ENCODE measurements around the gene PAH.

The PAH gene

DNA sequence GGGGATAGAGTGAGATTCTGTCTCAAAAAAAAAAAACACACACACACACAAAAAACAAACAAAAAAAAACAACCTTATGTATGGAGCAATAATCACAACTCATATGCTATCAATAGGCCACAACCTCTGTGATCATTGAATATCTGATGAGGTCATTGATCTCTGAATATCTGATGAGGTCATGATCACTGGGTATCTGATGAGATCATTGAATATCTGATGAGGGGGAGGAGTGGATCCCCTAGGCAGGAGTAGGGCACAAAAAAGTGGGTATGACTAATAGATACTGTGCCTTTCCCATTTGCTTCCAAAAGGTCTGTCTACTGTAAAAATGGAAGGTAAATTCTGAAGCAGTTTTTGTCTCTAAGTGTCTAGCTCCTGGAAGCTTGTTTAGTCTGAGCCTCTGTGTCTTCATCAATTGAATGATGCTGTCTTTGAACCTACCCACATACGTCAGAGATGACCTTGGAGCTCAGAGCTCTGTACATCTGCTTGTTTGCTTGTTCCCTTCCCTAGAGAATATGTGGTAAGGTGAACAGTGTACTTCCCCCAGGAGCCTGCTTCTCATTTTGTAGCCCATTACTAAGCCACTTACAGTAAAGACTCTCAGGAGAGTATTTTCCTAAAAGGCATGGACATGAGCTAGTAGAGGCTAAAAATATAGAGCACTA, 13.6 kb downstream of the PAH start:
- Histone ChIP-seq H3K9me3 (ENCODE audit: control insufficient read depth, insufficient read depth, low read depth, low read length) (no peaks in the 10 kb centered on the region), H3K36me3 (ENCODE audit: control insufficient read depth in 2 of 2, insufficient read depth in 1 of 2, low read length in 2 of 2) (no peaks in the 10 kb centered on the region), H3K4me1 (ENCODE audit: control insufficient read depth, insufficient read depth, low read length) (no peaks in the 10 kb centered on the region), H3K4me3 (ENCODE audit: low read depth, low read length) (no peak overlapping the region), H3K27ac (ENCODE audit: extremely low read depth, low read depth, low read length) (no peak overlapping the region)
- TF ChIP-seq ZNF214 (tag by site-specific recombination; IDR thresholded peaks at IDR 0.05; ENCODE audit: borderline replicate concordance) (no peak), ZNF777 (tag by site-specific recombination; IDR thresholded peaks at IDR 0.05; ENCODE audit: borderline replicate concordance) (no peak), REPIN1 (tag by site-specific recombination; IDR thresholded peaks at IDR 0.05; ENCODE audit: low read depth) (no peak), ZNF138 (tag by site-specific recombination; IDR thresholded peaks at IDR 0.05; ENCODE audit: borderline replicate concordance) (no peak), ZNF266 (tag by site-specific recombination; IDR thresholded peaks at IDR 0.05; ENCODE audit: low read depth) (no peak), KLF16 (tag by site-specific recombination; IDR thresholded peaks at IDR 0.05) (no peak), ZBTB21 (tag by site-specific recombination; IDR thresholded peaks at IDR 0.05) (peak; percentile 71), GLIS2 (tag by site-specific recombination; IDR thresholded peaks at IDR 0.05) (no peak), ZSCAN23 (tag by site-specific recombination; IDR thresholded peaks at IDR 0.05) (no peak), ZNF335 (tag by site-specific recombination; conservative IDR thresholded peaks at IDR 0.05) (0 out of 2 replicates have a peak, but pooled peaks have one; percentile 19), ZNF629 (tag by site-specific recombination; IDR thresholded peaks at IDR 0.05) (peak; percentile 33; the same call in 1 of the 2 replicates), YY1 (tag by site-specific recombination; IDR thresholded peaks at IDR 0.05) (no peak), SCRT1 (tag by site-specific recombination; IDR thresholded peaks at IDR 0.05; ENCODE audit: borderline replicate concordance) (no peak), ZBTB17 (tag by site-specific recombination; IDR thresholded peaks at IDR 0.05) (no peak), HOXC10 (CRISPR knock-in tag; IDR thresholded peaks at IDR 0.05) (no peak), KLF9 (tag by site-specific recombination; IDR thresholded peaks at IDR 0.05; ENCODE audit: low read depth) (no peak), SP2 (tag by site-specific recombination; IDR thresholded peaks at IDR 0.05) (no peak), ZNF24 (tag by site-specific recombination; IDR thresholded peaks at IDR 0.05) (no peak), ZNF274 (IDR thresholded peaks at IDR 0.05; ENCODE audit: low read length) (no peak), ZNF274 (tag by site-specific recombination; IDR thresholded peaks at IDR 0.05; ENCODE audit: borderline replicate concordance) (no peak), ZNF221 (tag by site-specific recombination; IDR thresholded peaks at IDR 0.05; ENCODE audit: borderline replicate concordance) (no peak)
- TF ChIP-seq, protein P1, sequence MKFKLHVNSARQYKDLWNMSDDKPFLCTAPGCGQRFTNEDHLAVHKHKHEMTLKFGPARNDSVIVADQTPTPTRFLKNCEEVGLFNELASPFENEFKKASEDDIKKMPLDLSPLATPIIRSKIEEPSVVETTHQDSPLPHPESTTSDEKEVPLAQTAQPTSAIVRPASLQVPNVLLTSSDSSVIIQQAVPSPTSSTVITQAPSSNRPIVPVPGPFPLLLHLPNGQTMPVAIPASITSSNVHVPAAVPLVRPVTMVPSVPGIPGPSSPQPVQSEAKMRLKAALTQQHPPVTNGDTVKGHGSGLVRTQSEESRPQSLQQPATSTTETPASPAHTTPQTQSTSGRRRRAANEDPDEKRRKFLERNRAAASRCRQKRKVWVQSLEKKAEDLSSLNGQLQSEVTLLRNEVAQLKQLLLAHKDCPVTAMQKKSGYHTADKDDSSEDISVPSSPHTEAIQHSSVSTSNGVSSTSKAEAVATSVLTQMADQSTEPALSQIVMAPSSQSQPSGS (tag by site-specific recombination; IDR thresholded peaks at IDR 0.05; ENCODE audit: low read depth): peak; percentile 90
- TF ChIP-seq, protein P2, sequence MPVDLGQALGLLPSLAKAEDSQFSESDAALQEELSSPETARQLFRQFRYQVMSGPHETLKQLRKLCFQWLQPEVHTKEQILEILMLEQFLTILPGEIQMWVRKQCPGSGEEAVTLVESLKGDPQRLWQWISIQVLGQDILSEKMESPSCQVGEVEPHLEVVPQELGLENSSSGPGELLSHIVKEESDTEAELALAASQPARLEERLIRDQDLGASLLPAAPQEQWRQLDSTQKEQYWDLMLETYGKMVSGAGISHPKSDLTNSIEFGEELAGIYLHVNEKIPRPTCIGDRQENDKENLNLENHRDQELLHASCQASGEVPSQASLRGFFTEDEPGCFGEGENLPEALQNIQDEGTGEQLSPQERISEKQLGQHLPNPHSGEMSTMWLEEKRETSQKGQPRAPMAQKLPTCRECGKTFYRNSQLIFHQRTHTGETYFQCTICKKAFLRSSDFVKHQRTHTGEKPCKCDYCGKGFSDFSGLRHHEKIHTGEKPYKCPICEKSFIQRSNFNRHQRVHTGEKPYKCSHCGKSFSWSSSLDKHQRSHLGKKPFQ (tag by site-specific recombination; IDR thresholded peaks at IDR 0.05): no peak
- TF ChIP-seq, protein P3, sequence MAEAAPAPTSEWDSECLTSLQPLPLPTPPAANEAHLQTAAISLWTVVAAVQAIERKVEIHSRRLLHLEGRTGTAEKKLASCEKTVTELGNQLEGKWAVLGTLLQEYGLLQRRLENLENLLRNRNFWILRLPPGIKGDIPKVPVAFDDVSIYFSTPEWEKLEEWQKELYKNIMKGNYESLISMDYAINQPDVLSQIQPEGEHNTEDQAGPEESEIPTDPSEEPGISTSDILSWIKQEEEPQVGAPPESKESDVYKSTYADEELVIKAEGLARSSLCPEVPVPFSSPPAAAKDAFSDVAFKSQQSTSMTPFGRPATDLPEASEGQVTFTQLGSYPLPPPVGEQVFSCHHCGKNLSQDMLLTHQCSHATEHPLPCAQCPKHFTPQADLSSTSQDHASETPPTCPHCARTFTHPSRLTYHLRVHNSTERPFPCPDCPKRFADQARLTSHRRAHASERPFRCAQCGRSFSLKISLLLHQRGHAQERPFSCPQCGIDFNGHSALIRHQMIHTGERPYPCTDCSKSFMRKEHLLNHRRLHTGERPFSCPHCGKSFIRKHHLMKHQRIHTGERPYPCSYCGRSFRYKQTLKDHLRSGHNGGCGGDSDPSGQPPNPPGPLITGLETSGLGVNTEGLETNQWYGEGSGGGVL (tag by site-specific recombination; IDR thresholded peaks at IDR 0.05): no peak
- TF ChIP-seq, protein P4, sequence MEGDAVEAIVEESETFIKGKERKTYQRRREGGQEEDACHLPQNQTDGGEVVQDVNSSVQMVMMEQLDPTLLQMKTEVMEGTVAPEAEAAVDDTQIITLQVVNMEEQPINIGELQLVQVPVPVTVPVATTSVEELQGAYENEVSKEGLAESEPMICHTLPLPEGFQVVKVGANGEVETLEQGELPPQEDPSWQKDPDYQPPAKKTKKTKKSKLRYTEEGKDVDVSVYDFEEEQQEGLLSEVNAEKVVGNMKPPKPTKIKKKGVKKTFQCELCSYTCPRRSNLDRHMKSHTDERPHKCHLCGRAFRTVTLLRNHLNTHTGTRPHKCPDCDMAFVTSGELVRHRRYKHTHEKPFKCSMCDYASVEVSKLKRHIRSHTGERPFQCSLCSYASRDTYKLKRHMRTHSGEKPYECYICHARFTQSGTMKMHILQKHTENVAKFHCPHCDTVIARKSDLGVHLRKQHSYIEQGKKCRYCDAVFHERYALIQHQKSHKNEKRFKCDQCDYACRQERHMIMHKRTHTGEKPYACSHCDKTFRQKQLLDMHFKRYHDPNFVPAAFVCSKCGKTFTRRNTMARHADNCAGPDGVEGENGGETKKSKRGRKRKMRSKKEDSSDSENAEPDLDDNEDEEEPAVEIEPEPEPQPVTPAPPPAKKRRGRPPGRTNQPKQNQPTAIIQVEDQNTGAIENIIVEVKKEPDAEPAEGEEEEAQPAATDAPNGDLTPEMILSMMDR (tag by site-specific recombination; IDR thresholded peaks at IDR 0.05): no peak
- POLR2A ChIA-PET: no interaction called here
- CTCF ChIA-PET: interaction anchor here (1.0 kb wide), 1 partner anchor 20 kb away, joined by 3 read pairs; no protein-coding TSS in a partner anchor
